ENCODE results near the gene TUBE1. TPM values are rescaled to one million over a fixed set of nuclear protein-coding genes. Genes with fewer than 3 reads are reported as not detected.

Gene TUBE1
- total RNA-seq (2012; rRNA removed) (8.6 and 10.0 TPM in 2 replicates), polyA plus RNA-seq (2012; rRNA removed) (6.5 and 7.9 TPM in 2 replicates), Bru-seq, nascent RNA (percentile 68 among the genes with signal in this experiment), BruChase-seq, experiment 1, labeled RNA remaining after a 6-hour chase (percentile 75 among the genes with signal in this experiment), BruChase-seq, experiment 2, labeled RNA remaining after a 2-hour chase (percentile 80 among the genes with signal in this experiment)
- polyA plus RNA-seq (2012; cell fraction: cytosol; rRNA removed): 1.5 and 2.0 TPM in 2 replicates
- polyA plus RNA-seq (2012; cell fraction: nucleus; rRNA removed; ENCODE audit: low replicate concordance): 10.4 and 42.0 TPM in 2 replicates
- long read RNA-seq, transcript TUBE1-202 (12 exons, 2,142 nt): major isoform, 11 of 19 reads
- long read RNA-seq, partial matches to known transcripts: 6 of 19 reads
- long read RNA-seq, other reads (novel, unspliced or antisense): 1 of 19 reads

GRCh38 chr6:112087136-112087911 lies at the start of gene TUBE1, which contains the start of gene FAM229B:
TSS of gene TUBE1 (minus strand) at chr6:112087482. CDS start at chr6:112087434, 48 bp downstream.
TSS of gene FAM229B (plus strand) at chr6:112087591. CDS start at chr6:112099284, 11,693 bp downstream.
- Histone ChIP-seq H2AK9ac (replicated peaks; ENCODE audit: low read depth, low read length, poor library complexity) (peak within 1 kb of the TSS; percentile 35), H2BK5ac (ENCODE audit: low read depth, low read length, poor library complexity, severe bottlenecking) (peak within 1 kb of the TSS; percentile 60), H4K8ac (ENCODE audit: low read depth in 2 of 2, low read length in 2 of 2) (peak within 1 kb of the TSS; percentile 25 to 82; a peak in 3 of 4 replicates), H3K9me3 (ENCODE audit: control insufficient read depth, insufficient read depth, low read length) (no peaks in the 10 kb centered on the region), H3K4me2 (ENCODE audit: low read depth, low read length) (peak within 1 kb of the TSS; percentile 98), H4K91ac (ENCODE audit: insufficient read depth, low read depth, low read length) (0 out of 2 replicates have a peak within 1 kb of the TSS, but pooled peaks have one; percentile 9), H4K5ac (ENCODE audit: low read depth, low read length) (peak within 1 kb of the TSS; percentile 10; the same call in 1 of the 2 replicates), H3K56ac (ENCODE audit: extremely low read depth, insufficient read depth, low read length) (peak within 1 kb of the TSS; percentile 65; the same call in 1 of the 2 replicates), H3K4me3 (ENCODE audit: insufficient read depth, low read depth, low read length) (peak within 1 kb of the TSS; percentile 69), H3K27ac (ENCODE audit: insufficient read depth, low read length) (peak within 1 kb of the TSS; percentile 65), H3K14ac (replicated peaks; ENCODE audit: low read depth, low read length) (peak within 1 kb of the TSS; percentile 71), H3K9ac (ENCODE audit: low read depth, low read length) (peak within 1 kb of the TSS; percentile 92), H3K79me1 (ENCODE audit: low read depth in 1 of 2, low read length in 2 of 2) (peaks cover 3 to 7% of the 10 kb centered on the region in 2 experiments; a peak in 1 of 4 replicates), H2BK15ac (ENCODE audit: low read depth, low read length) (peak within 1 kb of the TSS; percentile 3; the same call in 1 of the 3 replicates), H2AK5ac (ENCODE audit: low read depth, low read length) (no peak within 1 kb of the TSS), H4K20me1 (ENCODE audit: insufficient read depth, low read length) (no peaks in the 10 kb centered on the region), H3K27me3 (ENCODE audit: control insufficient read depth, insufficient read depth, low read length) (no peaks in the 10 kb centered on the region), H3K23ac (ENCODE audit: low read depth, low read length) (peak within 1 kb of the TSS; percentile 75), H3K4ac (ENCODE audit: low read depth, low read length) (peak within 1 kb of the TSS; percentile 45), H2BK120ac (ENCODE audit: low read depth, low read length) (peak within 1 kb of the TSS; percentile 39; the same call in 1 of the 2 replicates), H3K4me1 (ENCODE audit: control insufficient read depth, insufficient read depth, low read length) (no peaks in the 10 kb centered on the region), H2AFZ (replicated peaks; ENCODE audit: low read length, poor library complexity) (peak within 1 kb of the TSS; percentile 95), H3K9me1 (ENCODE audit: insufficient read depth, low read length) (no peaks in the 10 kb centered on the region), H3K18ac (ENCODE audit: low read depth, low read length) (peak within 1 kb of the TSS; percentile 42), H2BK20ac (ENCODE audit: low read depth, low read length) (no peak within 1 kb of the TSS), H3K36me3 (ENCODE audit: control insufficient read depth, insufficient read depth, low read length) (no peaks in the 10 kb centered on the region)
- in situ Hi-C loops (cut with MboI; ENCODE audit: low sequenced_read_pairs): no loop called here
- WGBS, 2 experiments (ENCODE audit: extremely low coverage in 2 of 2, insufficient read length in 1 of 2): 0% methylated on average over 39 of the region's 60 CpGs; no CpG with 5 or more reads in 1 of the 2 experiments
- TF ChIP-seq MAZ (IDR thresholded peaks at IDR 0.05; ENCODE audit: borderline replicate concordance, low read depth, low read length) (0 out of 2 replicates have a peak, but pooled peaks have one; percentile 10), RAD21 (IDR thresholded peaks at IDR 0.05; ENCODE audit: low read length) (0 out of 2 replicates have a peak, but pooled peaks have one; percentile 3), POLR2A (IDR thresholded peaks at IDR 0.05; ENCODE audit: low read depth, low read length) (peak; percentile 69), FOS (IDR thresholded peaks at IDR 0.05; ENCODE audit: low read depth, low read length) (0 out of 2 replicates have a peak, but pooled peaks have one; percentile 3), CHD1 (IDR thresholded peaks at IDR 0.05; ENCODE audit: low read depth, low read length) (no peak), CTCF (conservative IDR thresholded peaks at IDR 0.05; ENCODE audit: low read depth, low read length) (0 out of 2 replicates have a peak, but pooled peaks have one; percentile 8), MXI1 (IDR thresholded peaks at IDR 0.05; ENCODE audit: borderline replicate concordance, low read depth, low read length) (peak; percentile 85; the same call in 1 of the 2 replicates), CEBPB (IDR thresholded peaks at IDR 0.05; ENCODE audit: low read depth, low read length) (no peak)
- ATAC-seq (ENCODE audit: low read depth) (peak; percentile 99), DNase-seq (peak; percentile 98)
- ChIA-PET POLR2A (ENCODE audit: unreplicated experiment) (no interaction called here), CTCF (interaction anchor here (0.7 to 2.4 kb wide), 10 partner anchors 8 to 252 kb away, joined by 3 to 13 read pairs (median 3); no protein-coding TSS in a partner anchor)
- no TSS peak for BruUV-seq (replicated peaks)
- intact Hi-C loops (cut with micrococcal nuclease): loop anchor here (2.0 kb wide), 1 partner anchor 75 kb away; no protein-coding TSS in a partner anchor
- dilution Hi-C loops (cut with HindIII; ENCODE audit: low sequenced_read_pairs, unreplicated experiment): no loop called here

All from IMR-90 (cell line).